Ishikawa (cell line): Measurements from ENCODE around the gene ANKRD33B.

ENCODE experiments used
- CEBPB ChIP-seq: IDR thresholded peaks from 2 replicates; pipeline ENCODE4 v1.6.1; 2012
- CREB1 ChIP-seq: IDR thresholded peaks from 2 replicates; pipeline ENCODE4 v1.6.1; 2012; ENCODE audit warnings: low read depth
- EP300 ChIP-seq: IDR thresholded peaks from 2 replicates; pipeline ENCODE4 v1.6.1; 2012; ENCODE audit warnings: borderline replicate concordance
- REST ChIP-seq: IDR thresholded peaks from 2 replicates; pipeline ENCODE4 v1.6.1; 2012; ENCODE audit warnings: low read depth, mild to moderate bottlenecking
- TAF1 ChIP-seq: IDR thresholded peaks from 2 replicates; pipeline ENCODE4 v1.6.1; 2012; ENCODE audit warnings: low read depth, mild to moderate bottlenecking
- TCF12 ChIP-seq: IDR thresholded peaks from 2 replicates; pipeline ENCODE4 v1.6.1; 2012; ENCODE audit warnings: low read depth
- TEAD4 ChIP-seq: IDR thresholded peaks from 2 replicates; pipeline ENCODE4 v1.6.1; 2012
- USF1 ChIP-seq: IDR thresholded peaks from 2 replicates; pipeline ENCODE4 v1.6.1; 2012
- ZBTB7A ChIP-seq: IDR thresholded peaks from 2 replicates; pipeline ENCODE4 v1.6.1; 2012; ENCODE audit warnings: low read depth
- TF ChIP-seq, protein P1 (sequence below): IDR thresholded peaks from 2 replicates; pipeline ENCODE4 v1.6.1; 2012

DNA sequence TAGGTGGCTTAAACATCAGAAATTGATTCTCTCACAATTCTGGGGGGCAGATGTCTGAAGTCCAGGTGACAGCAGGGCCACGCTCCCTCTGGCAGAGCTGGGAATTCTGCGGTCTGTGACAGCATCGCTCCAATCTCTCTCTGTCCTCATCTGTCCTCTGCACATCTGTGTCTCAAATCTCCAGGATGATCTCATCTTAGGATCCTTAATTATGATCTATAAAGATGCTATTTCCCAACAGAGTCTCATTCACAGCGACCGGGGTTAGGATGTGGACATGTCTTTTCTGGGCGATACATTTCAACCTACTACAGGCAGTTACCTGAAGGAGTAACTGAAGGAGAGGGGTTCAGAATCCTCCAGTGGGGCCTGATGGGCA is 31.4 kb downstream of the ANKRD33B start:
- TF ChIP-seq CREB1 = no peak
- no peak for TF ChIP-seq TAF1
- TF ChIP-seq USF1 = no peak
- TF ChIP-seq REST = no peak
- TF ChIP-seq EP300 = no peak
- TF ChIP-seq, protein P1, sequence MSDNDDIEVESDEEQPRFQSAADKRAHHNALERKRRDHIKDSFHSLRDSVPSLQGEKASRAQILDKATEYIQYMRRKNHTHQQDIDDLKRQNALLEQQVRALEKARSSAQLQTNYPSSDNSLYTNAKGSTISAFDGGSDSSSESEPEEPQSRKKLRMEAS = no peak
- TF ChIP-seq TEAD4 = no peak
- TF ChIP-seq ZBTB7A = no peak
- TF ChIP-seq CEBPB = no peak
- TF ChIP-seq TCF12 = no peak
